Erythroblast (primary cell): Measurements from ENCODE around the gene NMT2.

Source experiments
- GATA1 ChIP-seq: IDR thresholded peaks from 2 replicates; pipeline ENCODE4 v1.6.1; 2011; ENCODE audit warnings: low read depth, mild to moderate bottlenecking, control low read depth, low read length, moderate library complexity
- POLR2A ChIP-seq: IDR thresholded peaks from 2 replicates; pipeline ENCODE4 v1.6.1; 2011; ENCODE audit warnings: mild to moderate bottlenecking, low read length

DNA sequence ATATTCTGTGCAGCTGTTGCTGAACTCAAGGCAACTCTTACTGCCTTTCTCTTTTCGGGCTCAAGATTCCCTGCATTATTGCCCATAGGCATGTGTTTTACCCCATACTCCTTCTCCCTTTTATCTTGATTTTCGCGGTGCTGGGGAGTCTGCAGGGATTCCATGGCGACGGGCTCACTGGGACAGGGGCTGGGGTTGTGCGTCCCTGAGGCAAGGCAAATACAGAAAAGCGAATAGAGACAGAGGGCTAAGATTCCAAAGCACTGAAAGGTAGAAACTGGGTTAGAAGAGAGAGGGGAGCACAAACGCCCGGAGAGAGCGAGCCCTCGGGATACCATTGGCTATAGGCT lies 71.9 kb downstream of the NMT2 start:
- TF ChIP-seq POLR2A: no peak
- no peak for TF ChIP-seq GATA1
